Measurements from ENCODE around the gene DONSON. TPM values are rescaled to one million over a fixed set of nuclear protein-coding genes. Genes with fewer than 3 reads are reported as not detected.
A peak's percentile ranks its signal among the peaks of the same experiment; 100 is the strongest.

The DONSON gene
- total and polyA plus RNA-seq, 9 of the 15 experiments (the other 6 are each of a cell fraction or from before 2014, with no cell fraction given): 26.7 to 124 (median 62.6) TPM

DNA sequence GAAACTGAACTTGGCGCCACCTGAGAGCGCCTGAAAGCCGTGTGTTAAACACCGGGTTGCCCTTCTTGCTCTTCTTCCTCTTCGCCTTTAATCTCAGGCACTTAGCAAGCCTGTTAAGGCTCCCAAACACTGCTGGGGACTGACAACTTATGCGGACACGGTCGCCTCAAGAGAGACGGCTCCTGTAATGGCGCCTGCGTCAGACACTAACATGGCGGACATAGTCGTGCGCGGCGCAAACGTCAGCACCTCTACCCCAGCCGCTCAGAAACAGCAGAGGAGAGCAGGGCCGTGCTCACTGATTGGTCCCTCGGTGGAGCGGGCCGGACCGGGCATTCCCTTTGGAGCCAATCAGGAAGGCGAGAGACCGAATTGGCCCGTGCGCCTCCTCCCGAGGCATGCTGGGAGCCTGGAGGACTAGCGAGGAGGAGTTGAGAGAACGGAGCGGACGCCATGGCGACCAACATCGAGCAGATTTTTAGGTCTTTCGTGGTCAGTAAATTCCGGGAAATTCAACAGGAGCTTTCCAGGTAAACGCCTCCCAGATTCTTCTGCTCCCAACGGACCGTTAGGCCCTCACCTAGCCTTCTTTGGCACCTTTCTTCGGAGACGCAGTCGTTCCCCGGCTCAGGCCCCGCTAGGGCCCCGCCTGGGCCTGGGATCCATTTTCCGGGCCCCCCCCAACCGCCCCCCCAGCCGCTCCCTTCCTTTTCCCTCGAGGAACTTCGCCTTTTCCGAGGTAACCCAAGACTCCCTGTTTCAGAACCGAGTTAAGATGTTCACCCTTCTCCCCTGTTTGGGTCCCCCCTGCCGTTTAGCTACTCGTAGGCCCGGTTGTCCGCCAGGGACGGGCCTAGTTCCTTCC is 45.6 kb downstream of the DONSON start, which contains the start of gene SON (continued):
- TF ChIP-seq, protein P1, sequence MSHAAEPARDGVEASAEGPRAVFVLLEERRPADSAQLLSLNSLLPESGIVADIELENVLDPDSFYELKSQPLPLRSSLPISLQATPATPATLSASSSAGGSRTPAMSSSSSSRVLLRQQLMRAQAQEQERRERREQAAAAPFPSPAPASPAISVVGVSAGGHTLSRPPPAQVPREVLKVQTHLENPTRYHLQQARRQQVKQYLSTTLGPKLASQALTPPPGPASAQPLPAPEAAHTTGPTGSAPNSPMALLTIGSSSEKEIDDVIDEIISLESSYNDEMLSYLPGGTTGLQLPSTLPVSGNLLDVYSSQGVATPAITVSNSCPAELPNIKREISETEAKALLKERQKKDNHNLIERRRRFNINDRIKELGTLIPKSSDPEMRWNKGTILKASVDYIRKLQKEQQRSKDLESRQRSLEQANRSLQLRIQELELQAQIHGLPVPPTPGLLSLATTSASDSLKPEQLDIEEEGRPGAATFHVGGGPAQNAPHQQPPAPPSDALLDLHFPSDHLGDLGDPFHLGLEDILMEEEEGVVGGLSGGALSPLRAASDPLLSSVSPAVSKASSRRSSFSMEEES (CRISPR knock-in tag; IDR thresholded peaks at IDR 0.05): no peak
- peak; percentile 92 for TF ChIP-seq RFX1 (IDR thresholded peaks at IDR 0.05)
- TF ChIP-seq, protein P2, sequence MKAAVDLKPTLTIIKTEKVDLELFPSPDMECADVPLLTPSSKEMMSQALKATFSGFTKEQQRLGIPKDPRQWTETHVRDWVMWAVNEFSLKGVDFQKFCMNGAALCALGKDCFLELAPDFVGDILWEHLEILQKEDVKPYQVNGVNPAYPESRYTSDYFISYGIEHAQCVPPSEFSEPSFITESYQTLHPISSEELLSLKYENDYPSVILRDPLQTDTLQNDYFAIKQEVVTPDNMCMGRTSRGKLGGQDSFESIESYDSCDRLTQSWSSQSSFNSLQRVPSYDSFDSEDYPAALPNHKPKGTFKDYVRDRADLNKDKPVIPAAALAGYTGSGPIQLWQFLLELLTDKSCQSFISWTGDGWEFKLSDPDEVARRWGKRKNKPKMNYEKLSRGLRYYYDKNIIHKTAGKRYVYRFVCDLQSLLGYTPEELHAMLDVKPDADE (conservative IDR thresholded peaks at IDR 0.05; ENCODE audit: control insufficient read depth, low read depth, low read length): peak; percentile 56
- no peak for TF ChIP-seq NFE2L1 (tag; IDR thresholded peaks at IDR 0.05; ENCODE audit: borderline replicate concordance, low read depth)
- TF ChIP-seq ZZZ3 (IDR thresholded peaks at IDR 0.05): no peak; the same call in 1 of the 2 replicates
- peak in 1 of 2 experiments; percentile 80; a peak in 1 of 4 replicates for TF ChIP-seq SRF (CRISPR knock-in tag; IDR thresholded peaks at IDR 0.05)
- peak; percentile 96 for TF ChIP-seq CREM (IDR thresholded peaks at IDR 0.05; ENCODE audit: low read depth)
- no peak for TF ChIP-seq ZNF175 (CRISPR knock-in tag; IDR thresholded peaks at IDR 0.05; ENCODE audit: low read depth)
- peak; percentile 33; the same call in 1 of the 2 replicates for TF ChIP-seq ELF1 (tag; IDR thresholded peaks at IDR 0.05)
- no peak for TF ChIP-seq RBM34 (IDR thresholded peaks at IDR 0.05; ENCODE audit: borderline replicate concordance, insufficient read depth, low read length)
- TF ChIP-seq XRCC3 (IDR thresholded peaks at IDR 0.05): no peak
- no peak for TF ChIP-seq ZFP30 (CRISPR knock-in tag; IDR thresholded peaks at IDR 0.05; ENCODE audit: borderline replicate concordance)
- TF ChIP-seq TEAD1 (CRISPR knock-in tag; IDR thresholded peaks at IDR 0.05): peak in 1 of 2 experiments; percentile 73; a peak in 2 of 4 replicates
- peak; percentile 80 for TF ChIP-seq CHD1 (IDR thresholded peaks at IDR 0.05; ENCODE audit: low read length)
- peak; percentile 90 for TF ChIP-seq MTA3 (IDR thresholded peaks at IDR 0.05; ENCODE audit: borderline replicate concordance)
- no peak for TF ChIP-seq ZNF124 (CRISPR knock-in tag; IDR thresholded peaks at IDR 0.05)
- TF ChIP-seq, protein P3, sequence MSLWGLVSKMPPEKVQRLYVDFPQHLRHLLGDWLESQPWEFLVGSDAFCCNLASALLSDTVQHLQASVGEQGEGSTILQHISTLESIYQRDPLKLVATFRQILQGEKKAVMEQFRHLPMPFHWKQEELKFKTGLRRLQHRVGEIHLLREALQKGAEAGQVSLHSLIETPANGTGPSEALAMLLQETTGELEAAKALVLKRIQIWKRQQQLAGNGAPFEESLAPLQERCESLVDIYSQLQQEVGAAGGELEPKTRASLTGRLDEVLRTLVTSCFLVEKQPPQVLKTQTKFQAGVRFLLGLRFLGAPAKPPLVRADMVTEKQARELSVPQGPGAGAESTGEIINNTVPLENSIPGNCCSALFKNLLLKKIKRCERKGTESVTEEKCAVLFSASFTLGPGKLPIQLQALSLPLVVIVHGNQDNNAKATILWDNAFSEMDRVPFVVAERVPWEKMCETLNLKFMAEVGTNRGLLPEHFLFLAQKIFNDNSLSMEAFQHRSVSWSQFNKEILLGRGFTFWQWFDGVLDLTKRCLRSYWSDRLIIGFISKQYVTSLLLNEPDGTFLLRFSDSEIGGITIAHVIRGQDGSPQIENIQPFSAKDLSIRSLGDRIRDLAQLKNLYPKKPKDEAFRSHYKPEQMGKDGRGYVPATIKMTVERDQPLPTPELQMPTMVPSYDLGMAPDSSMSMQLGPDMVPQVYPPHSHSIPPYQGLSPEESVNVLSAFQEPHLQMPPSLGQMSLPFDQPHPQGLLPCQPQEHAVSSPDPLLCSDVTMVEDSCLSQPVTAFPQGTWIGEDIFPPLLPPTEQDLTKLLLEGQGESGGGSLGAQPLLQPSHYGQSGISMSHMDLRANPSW (CRISPR knock-in tag; IDR thresholded peaks at IDR 0.05): peak; percentile 90; the same call in 1 of the 2 replicates
- TF ChIP-seq SREBF1 (IDR thresholded peaks at IDR 0.05; ENCODE audit: borderline replicate concordance, low read depth, low read length): no peak
- peak; percentile 78 for TF ChIP-seq RBM25 (IDR thresholded peaks at IDR 0.05; ENCODE audit: low read depth, low read length, severe bottlenecking)
- peak; percentile 12; the same call in 1 of the 2 replicates for TF ChIP-seq EHMT2 (IDR thresholded peaks at IDR 0.05)
- no peak for TF ChIP-seq ZNF76 (CRISPR knock-in tag; IDR thresholded peaks at IDR 0.05; ENCODE audit: borderline replicate concordance)
- peak; percentile 77 for TF ChIP-seq C11orf30 (IDR thresholded peaks at IDR 0.05; ENCODE audit: low read depth)
- no peak; the same call in 1 of the 2 replicates for TF ChIP-seq GATAD2B (IDR thresholded peaks at IDR 0.05; ENCODE audit: borderline replicate concordance)
